ENCODE measurements around the gene CSNK1E.

The CSNK1E gene

DNA sequence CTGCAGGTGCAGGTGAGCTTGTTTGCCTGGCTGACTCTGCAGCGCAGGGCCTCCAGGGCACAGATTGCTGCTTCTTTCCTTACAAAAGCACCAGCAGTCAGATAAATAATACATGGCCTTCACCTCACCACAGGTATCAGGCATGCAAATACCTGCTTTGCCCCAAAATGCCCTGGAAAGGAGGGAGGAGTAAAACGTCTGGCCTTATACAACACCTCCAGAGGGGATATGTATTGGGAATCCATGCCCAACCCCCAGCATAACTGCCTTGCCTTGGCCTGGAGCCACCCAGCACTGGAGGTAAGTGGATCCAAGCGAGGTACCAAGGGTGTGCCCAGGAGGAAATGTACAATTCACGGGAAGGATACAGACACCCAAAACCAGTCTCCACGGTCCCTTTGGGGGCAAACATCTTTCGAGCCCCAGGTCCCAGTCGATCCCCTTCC, 45.3 kb downstream of the CSNK1E start:
- peaks cover 42 to 46% of the 10 kb centered on the region in 2 donors for H3K4me1 Mint-ChIP-seq (ENCODE audit: low read depth in 2 of 2)
- peak in 1 of 3 experiments; percentile 14 for DNase-seq
- no peaks in the 10 kb centered on the region for H3K9me3 Mint-ChIP-seq
- peak overlapping the region; percentile 77 to 97 for H3K27ac Mint-ChIP-seq
- H3K27me3 Mint-ChIP-seq = no peaks in the 10 kb centered on the region
- H3K4me3 Mint-ChIP-seq = peak overlapping the region; percentile 84 to 85
- ATAC-seq (replicated peaks) = peak; percentile 1
- peaks cover 24% of the 10 kb centered on the region for H3K36me3 Mint-ChIP-seq (ENCODE audit: insufficient read depth)

GRCh38 chr22:38271101-38271500, 46.1 kb downstream of the CSNK1E start:
- Mint-ChIP-seq H3K4me3 (peak overlapping the region; percentile 84 to 85), H3K36me3 (ENCODE audit: insufficient read depth) (peaks cover 24% of the 10 kb centered on the region), H3K27me3 (no peaks in the 10 kb centered on the region), H3K9me3 (no peaks in the 10 kb centered on the region), H3K27ac (peak overlapping the region; percentile 89 to 97), H3K4me1 (ENCODE audit: low read depth in 2 of 2) (peaks cover 44 to 47% of the 10 kb centered on the region in 2 donors)
- ATAC-seq (replicated peaks) (no peak), DNase-seq (no peak)

- H3K27me3 Mint-ChIP-seq = no peaks in the 10 kb centered on the region
- peaks cover 24% of the 10 kb centered on the region for H3K36me3 Mint-ChIP-seq (ENCODE audit: insufficient read depth)
- no peak for ATAC-seq (replicated peaks)
- H3K27ac Mint-ChIP-seq = peak overlapping the region; percentile 89 to 97
- DNase-seq = no peak
- peaks cover 44 to 48% of the 10 kb centered on the region in 2 donors for H3K4me1 Mint-ChIP-seq (ENCODE audit: low read depth in 2 of 2)
- peak overlapping the region; percentile 84 to 85 for H3K4me3 Mint-ChIP-seq
- H3K9me3 Mint-ChIP-seq = no peaks in the 10 kb centered on the region
Measured at GRCh38 chr22:38270091-38270992, 46.9 kb downstream of the CSNK1E start.

- no peak for ATAC-seq (replicated peaks)
- Mint-ChIP-seq H3K4me1 (ENCODE audit: low read depth in 2 of 2) (peaks cover 44 to 54% of the 10 kb centered on the region in 2 donors), H3K4me3 (no peak overlapping the region)
Measured at GRCh38 chr22:38269466-38269865, 47.8 kb downstream of the CSNK1E start.

GRCh38 chr22:38267086-38267485, 50.1 kb downstream of the CSNK1E start:
- no peaks in the 10 kb centered on the region for H3K9me3 Mint-ChIP-seq
- DNase-seq = peak; percentile 50 to 59 (median 58)
- H3K36me3 Mint-ChIP-seq (ENCODE audit: insufficient read depth) = peaks cover 13% of the 10 kb centered on the region
- H3K27ac Mint-ChIP-seq = peak overlapping the region; percentile 83 to 97
- H3K4me3 Mint-ChIP-seq = peak overlapping the region; percentile 47 to 56
- peak; percentile 97 for ATAC-seq (replicated peaks)
- H3K27me3 Mint-ChIP-seq = no peaks in the 10 kb centered on the region
- peaks cover 44 to 52% of the 10 kb centered on the region in 2 donors for H3K4me1 Mint-ChIP-seq (ENCODE audit: low read depth in 2 of 2)

More at GRCh38 chr22:38269466-38269865, 47.8 kb downstream of the CSNK1E start:
- no peaks in the 10 kb centered on the region for H3K27me3 Mint-ChIP-seq
- H3K27ac Mint-ChIP-seq = peak overlapping the region in 1 of 2 donors; percentile 97
- DNase-seq = no peak
- H3K36me3 Mint-ChIP-seq (ENCODE audit: insufficient read depth) = peaks cover 24% of the 10 kb centered on the region
- no peaks in the 10 kb centered on the region for H3K9me3 Mint-ChIP-seq

DNA sequence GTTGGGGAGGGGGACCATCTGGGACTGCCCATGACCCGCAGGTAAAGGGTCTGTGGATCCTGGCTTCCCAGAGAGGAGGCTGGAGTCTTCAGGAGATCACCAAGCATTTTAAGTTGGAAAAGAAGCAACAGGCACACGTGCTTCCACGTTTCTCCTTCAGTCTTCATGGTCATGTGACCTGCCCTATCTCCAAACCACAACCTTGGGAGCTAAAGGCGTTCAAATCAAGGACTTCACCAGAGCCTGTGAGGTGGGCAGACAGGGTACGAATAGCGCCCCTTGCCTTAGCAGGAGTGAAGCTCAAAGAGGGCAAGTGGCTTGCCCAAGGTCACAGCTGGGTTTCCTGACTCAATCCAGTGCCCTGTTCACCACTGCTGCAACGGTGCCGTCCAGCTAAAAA, 51.1 kb downstream of the CSNK1E start:
- Mint-ChIP-seq H3K4me3 (peak overlapping the region in 1 of 2 donors; percentile 47), H3K27ac (peak overlapping the region in 1 of 2 donors; percentile 97), H3K27me3 (no peaks in the 10 kb centered on the region), H3K36me3 (ENCODE audit: insufficient read depth) (peaks cover 14% of the 10 kb centered on the region), H3K9me3 (no peaks in the 10 kb centered on the region), H3K4me1 (ENCODE audit: low read depth in 2 of 2) (peaks cover 50% of the 10 kb centered on the region in 2 donors)
- DNase-seq = no peak
- ATAC-seq (replicated peaks) = no peak

GRCh38 chr22:38264322-38264843, 52.9 kb downstream of the CSNK1E start:
- peaks cover 47 to 48% of the 10 kb centered on the region in 2 donors for H3K4me1 Mint-ChIP-seq (ENCODE audit: low read depth in 2 of 2)
- no peak overlapping the region for H3K4me3 Mint-ChIP-seq
- no peaks in the 10 kb centered on the region for H3K9me3 Mint-ChIP-seq
- DNase-seq (no peak), ATAC-seq (replicated peaks) (no peak)
- peak overlapping the region in 1 of 2 donors; percentile 65 for H3K27ac Mint-ChIP-seq
- peaks cover 22% of the 10 kb centered on the region for H3K36me3 Mint-ChIP-seq (ENCODE audit: insufficient read depth)
- no peaks in the 10 kb centered on the region for H3K27me3 Mint-ChIP-seq

DNA sequence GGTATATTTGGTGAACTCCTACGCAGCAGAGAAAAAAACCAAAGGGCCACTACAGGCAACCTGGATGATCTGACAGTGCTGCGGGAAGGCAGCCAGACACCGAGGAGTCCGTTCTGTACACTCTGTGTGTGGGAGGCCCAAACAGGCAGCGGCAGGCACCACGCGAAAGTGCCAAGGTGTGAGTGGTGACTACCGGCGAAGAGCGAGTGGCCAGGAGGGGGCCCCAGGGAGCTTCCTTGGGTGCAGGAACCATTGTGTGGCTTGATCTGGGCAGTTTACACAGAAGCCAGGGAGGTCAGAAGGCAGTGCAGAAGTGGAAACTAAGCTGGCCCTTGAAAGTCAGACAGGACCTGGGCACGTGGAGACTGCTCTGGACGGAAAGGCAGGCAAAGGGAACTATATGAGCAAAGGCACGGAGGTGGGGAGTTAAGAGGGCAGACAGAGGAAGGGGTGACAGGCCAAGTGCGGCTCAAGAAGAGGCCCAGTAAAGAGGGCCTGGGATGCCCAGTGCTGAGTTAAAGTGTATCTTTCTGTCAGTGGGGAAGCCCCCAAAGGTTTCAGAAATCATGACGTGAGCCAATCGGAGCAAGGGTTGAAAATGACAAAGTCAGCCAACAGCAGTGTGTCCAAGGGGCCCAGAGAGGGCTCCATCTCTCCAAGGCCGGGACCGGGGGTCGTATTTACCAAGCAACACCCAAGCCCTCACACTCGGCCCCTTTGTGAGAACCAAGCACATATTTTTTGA, 55.0 kb downstream of the CSNK1E start:
- Mint-ChIP-seq H3K9me3 (no peaks in the 10 kb centered on the region), H3K27me3 (no peaks in the 10 kb centered on the region), H3K4me3 (peak overlapping the region; percentile 14 to 36), H3K27ac (peak overlapping the region; percentile 45 to 78), H3K4me1 (ENCODE audit: low read depth in 2 of 2) (peaks cover 40 to 41% of the 10 kb centered on the region in 2 donors), H3K36me3 (ENCODE audit: insufficient read depth) (peaks cover 25% of the 10 kb centered on the region)
- ATAC-seq (replicated peaks) (peak; percentile 42), DNase-seq (peak; percentile 36 to 54 (median 43))

- Mint-ChIP-seq H3K9me3 (no peaks in the 10 kb centered on the region), H3K4me1 (ENCODE audit: low read depth in 2 of 2) (peaks cover 36 to 38% of the 10 kb centered on the region in 2 donors), H3K36me3 (ENCODE audit: insufficient read depth) (peaks cover 26% of the 10 kb centered on the region), H3K27me3 (no peaks in the 10 kb centered on the region), H3K4me3 (peak overlapping the region; percentile 13 to 57), H3K27ac (peak overlapping the region; percentile 45 to 91)
- peak; percentile 17 for ATAC-seq (replicated peaks)
- DNase-seq = no peak
Measured at GRCh38 chr22:38260761-38261681, 56.2 kb downstream of the CSNK1E start.

DNA sequence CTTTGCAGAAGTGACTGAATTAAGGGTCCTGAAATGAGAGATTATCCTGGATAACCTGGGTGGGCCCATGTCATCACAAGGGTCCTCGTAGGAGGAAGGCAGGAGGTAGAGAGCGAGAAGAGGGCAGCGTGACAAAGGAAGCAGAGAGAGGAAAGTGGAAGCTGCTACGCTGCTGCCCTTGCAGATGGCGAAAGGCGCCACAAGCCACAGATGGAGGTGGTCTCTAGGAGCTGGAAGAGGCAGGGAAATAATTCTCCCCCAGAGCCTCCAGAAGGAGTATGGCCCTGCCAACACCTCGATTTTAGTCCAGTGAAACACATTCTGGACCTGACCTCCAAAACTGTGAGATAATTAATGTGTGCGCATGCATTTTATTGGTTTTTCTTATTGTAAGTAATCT, 57.9 kb downstream of the CSNK1E start:
- ATAC-seq (replicated peaks) (no peak), DNase-seq (no peak)
- Mint-ChIP-seq H3K9me3 (no peaks in the 10 kb centered on the region), H3K4me1 (ENCODE audit: low read depth in 2 of 2) (peaks cover 30 to 31% of the 10 kb centered on the region in 2 donors), H3K36me3 (ENCODE audit: insufficient read depth) (peaks cover 29% of the 10 kb centered on the region), H3K27ac (peak overlapping the region in 1 of 2 donors; percentile 91), H3K4me3 (no peak overlapping the region), H3K27me3 (no peaks in the 10 kb centered on the region)

- no peak for DNase-seq
- ATAC-seq (replicated peaks) = no peak
- Mint-ChIP-seq H3K4me3 (no peak overlapping the region), H3K36me3 (ENCODE audit: insufficient read depth) (peaks cover 29% of the 10 kb centered on the region), H3K27me3 (no peaks in the 10 kb centered on the region), H3K4me1 (ENCODE audit: low read depth in 2 of 2) (peaks cover 30 to 31% of the 10 kb centered on the region in 2 donors), H3K27ac (peak overlapping the region; percentile 46 to 91), H3K9me3 (no peaks in the 10 kb centered on the region)
Measured at GRCh38 chr22:38258895-38259294, 58.3 kb downstream of the CSNK1E start.

DNA sequence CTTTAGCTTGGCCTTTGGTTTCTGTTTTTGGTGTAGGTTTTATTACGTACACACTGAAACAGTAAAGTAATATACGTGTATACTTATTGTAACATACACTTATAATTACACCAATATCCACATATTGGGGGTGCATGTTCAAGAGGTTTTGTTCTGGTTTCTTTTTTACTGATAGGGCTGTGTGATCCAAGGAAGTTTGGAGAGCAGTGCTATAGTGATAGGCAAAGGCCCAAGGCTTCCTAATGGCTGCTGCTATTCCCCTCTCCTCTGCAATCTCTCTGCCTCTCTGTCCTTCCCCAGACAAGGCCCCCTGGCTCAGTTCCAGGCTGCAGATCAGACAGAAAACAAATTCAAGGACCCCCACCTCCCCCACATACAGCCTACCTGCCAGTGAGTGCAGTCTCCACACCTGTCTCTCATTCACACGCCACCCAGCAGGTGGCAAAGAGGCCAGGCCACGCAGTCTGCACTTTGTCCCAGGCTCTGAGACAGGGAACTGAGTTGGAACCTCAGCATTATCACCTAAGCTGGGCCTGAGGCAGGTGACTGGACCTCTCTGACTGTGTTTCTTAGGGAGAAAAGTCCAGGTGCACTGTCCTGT, 59.5 kb downstream of the CSNK1E start:
- Mint-ChIP-seq H3K36me3 (ENCODE audit: insufficient read depth) (peaks cover 26% of the 10 kb centered on the region), H3K27ac (peak overlapping the region in 1 of 2 donors; percentile 46), H3K9me3 (no peaks in the 10 kb centered on the region), H3K27me3 (no peaks in the 10 kb centered on the region), H3K4me1 (ENCODE audit: low read depth in 2 of 2) (peaks cover 26 to 27% of the 10 kb centered on the region in 2 donors), H3K4me3 (no peak overlapping the region)
- ATAC-seq (replicated peaks) (no peak), DNase-seq (no peak)

Data from effector memory CD8-positive, alpha-beta T cell (primary cell).